ENCODE data around the gene SIAH1. TPM values are rescaled to one million over a fixed set of nuclear protein-coding genes. Genes with fewer than 3 reads are reported as not detected.

Gene SIAH1
- total RNA-seq, 1 experiment from 2014 or later = 29.9 TPM

DNA sequence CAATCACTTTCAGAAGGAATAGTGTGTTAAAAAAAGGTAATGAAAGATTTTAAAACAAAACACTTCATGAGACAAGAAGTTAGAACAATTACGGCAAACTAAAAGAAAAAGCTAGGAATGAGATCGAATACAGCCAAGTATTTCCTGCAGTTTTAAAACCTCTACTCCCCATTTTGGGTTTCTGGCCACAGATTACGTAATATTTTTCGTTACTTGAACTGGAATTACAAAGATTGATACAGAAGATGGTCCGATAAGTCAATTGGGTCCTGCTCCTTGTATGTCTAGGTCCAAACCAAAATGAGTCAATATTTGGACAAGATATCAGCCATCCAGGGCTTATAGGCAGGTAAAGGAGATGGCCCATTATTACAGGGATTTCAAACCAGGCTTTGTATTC lies 52.2 kb downstream of the SIAH1 start:
- ATAC-seq (no peak), DNase-seq (ENCODE audit: low spot score) (no peak)
- peaks cover 38% of the 10 kb centered on the region for H3K4me1 Mint-ChIP-seq
- peaks cover 31% of the 10 kb centered on the region for H3K36me3 Mint-ChIP-seq
- TF ChIP-seq AFF4 (CRISPR knock-in tag; IDR thresholded peaks at IDR 0.05; ENCODE audit: borderline replicate concordance) = no peak
- no peak for TF ChIP-seq CTCF (IDR thresholded peaks at IDR 0.05)
- no peak for TF ChIP-seq TEAD1 (CRISPR knock-in tag; IDR thresholded peaks at IDR 0.05)
- no peak for TF ChIP-seq ZSCAN18 (CRISPR knock-in tag; IDR thresholded peaks at IDR 0.05)
- no peak for TF ChIP-seq KAT7 (CRISPR knock-in tag; IDR thresholded peaks at IDR 0.05; ENCODE audit: borderline replicate concordance)
- no peak for TF ChIP-seq JUN (CRISPR knock-in tag; IDR thresholded peaks at IDR 0.05)
- TF ChIP-seq NFYB (CRISPR knock-in tag; conservative IDR thresholded peaks at IDR 0.05; ENCODE audit: low read depth) = no peak
- TF ChIP-seq, protein P1, sequence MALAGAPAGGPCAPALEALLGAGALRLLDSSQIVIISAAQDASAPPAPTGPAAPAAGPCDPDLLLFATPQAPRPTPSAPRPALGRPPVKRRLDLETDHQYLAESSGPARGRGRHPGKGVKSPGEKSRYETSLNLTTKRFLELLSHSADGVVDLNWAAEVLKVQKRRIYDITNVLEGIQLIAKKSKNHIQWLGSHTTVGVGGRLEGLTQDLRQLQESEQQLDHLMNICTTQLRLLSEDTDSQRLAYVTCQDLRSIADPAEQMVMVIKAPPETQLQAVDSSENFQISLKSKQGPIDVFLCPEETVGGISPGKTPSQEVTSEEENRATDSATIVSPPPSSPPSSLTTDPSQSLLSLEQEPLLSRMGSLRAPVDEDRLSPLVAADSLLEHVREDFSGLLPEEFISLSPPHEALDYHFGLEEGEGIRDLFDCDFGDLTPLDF (CRISPR knock-in tag; IDR thresholded peaks at IDR 0.05) = no peak
- no peak for TF ChIP-seq SMAD4 (CRISPR knock-in tag; IDR thresholded peaks at IDR 0.05)
- TF ChIP-seq ELF4 (CRISPR knock-in tag; IDR thresholded peaks at IDR 0.05; ENCODE audit: low read depth) = no peak
- TF ChIP-seq RORB (CRISPR knock-in tag; IDR thresholded peaks at IDR 0.05) = no peak
- TF ChIP-seq NR3C1 (CRISPR knock-in tag; conservative IDR thresholded peaks at IDR 0.05; ENCODE audit: low read depth) = no peak
- TF ChIP-seq, protein P2, sequence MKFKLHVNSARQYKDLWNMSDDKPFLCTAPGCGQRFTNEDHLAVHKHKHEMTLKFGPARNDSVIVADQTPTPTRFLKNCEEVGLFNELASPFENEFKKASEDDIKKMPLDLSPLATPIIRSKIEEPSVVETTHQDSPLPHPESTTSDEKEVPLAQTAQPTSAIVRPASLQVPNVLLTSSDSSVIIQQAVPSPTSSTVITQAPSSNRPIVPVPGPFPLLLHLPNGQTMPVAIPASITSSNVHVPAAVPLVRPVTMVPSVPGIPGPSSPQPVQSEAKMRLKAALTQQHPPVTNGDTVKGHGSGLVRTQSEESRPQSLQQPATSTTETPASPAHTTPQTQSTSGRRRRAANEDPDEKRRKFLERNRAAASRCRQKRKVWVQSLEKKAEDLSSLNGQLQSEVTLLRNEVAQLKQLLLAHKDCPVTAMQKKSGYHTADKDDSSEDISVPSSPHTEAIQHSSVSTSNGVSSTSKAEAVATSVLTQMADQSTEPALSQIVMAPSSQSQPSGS (CRISPR knock-in tag; IDR thresholded peaks at IDR 0.05; ENCODE audit: borderline replicate concordance, low read depth) = no peak
- TF ChIP-seq ZNF232 (CRISPR knock-in tag; IDR thresholded peaks at IDR 0.05) = no peak
- no peak for TF ChIP-seq MXD4 (CRISPR knock-in tag; IDR thresholded peaks at IDR 0.05; ENCODE audit: borderline replicate concordance)
- no peaks in the 10 kb centered on the region for H3K9me3 Mint-ChIP-seq
- no peak overlapping the region for H3K27ac Mint-ChIP-seq
- H3K27me3 Mint-ChIP-seq (ENCODE audit: low read depth) = no peaks in the 10 kb centered on the region
- ChIA-PET CTCF (interaction anchor here (1.0 to 1.4 kb wide), 2 partner anchors 7 to 290 kb away, joined by 4 read pairs; no protein-coding TSS in a partner anchor), POLR2A (no interaction called here)
- no peak overlapping the region for H3K4me3 Mint-ChIP-seq

DNA sequence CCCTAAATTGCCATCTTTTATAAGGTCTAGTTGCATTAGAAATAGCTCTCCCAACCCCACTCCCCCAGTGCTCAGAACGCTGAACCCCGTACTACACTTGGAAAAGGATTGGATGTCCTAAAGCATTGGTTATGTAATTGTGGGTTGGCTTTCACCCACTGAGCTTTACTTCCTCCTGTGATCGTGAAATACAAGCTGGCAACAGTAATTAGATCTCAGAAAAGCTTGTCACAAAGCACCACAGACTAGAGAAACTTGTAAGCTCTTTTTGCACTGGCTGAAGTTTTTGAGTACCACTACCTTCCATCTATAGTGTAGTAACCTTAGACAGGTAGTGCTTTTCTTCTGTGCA lies 54.4 kb downstream of the SIAH1 start:
- ChIA-PET POLR2A (no interaction called here), CTCF (interaction anchor here (1.2 kb wide), 1 partner anchor 299 kb away, joined by 4 read pairs; no protein-coding TSS in a partner anchor)
- H3K4me3 Mint-ChIP-seq = no peak overlapping the region
- TF ChIP-seq GRHL2 (CRISPR knock-in tag; IDR thresholded peaks at IDR 0.05; ENCODE audit: insufficient replicate concordance, severe bottlenecking) (no peak), EMX1 (CRISPR knock-in tag; IDR thresholded peaks at IDR 0.05) (no peak), CREM (CRISPR knock-in tag; IDR thresholded peaks at IDR 0.05) (no peak), ATF3 (CRISPR knock-in tag; conservative IDR thresholded peaks at IDR 0.05) (no peak), ZNF416 (CRISPR knock-in tag; IDR thresholded peaks at IDR 0.05) (no peak), ZNF425 (CRISPR knock-in tag; conservative IDR thresholded peaks at IDR 0.05) (no peak)
- DNase-seq (ENCODE audit: low spot score) (no peak), ATAC-seq (no peak)
- H3K4me1 Mint-ChIP-seq = peaks cover 28% of the 10 kb centered on the region
- no peaks in the 10 kb centered on the region for H3K27me3 Mint-ChIP-seq (ENCODE audit: low read depth)
- peaks cover 14% of the 10 kb centered on the region for H3K36me3 Mint-ChIP-seq
- H3K27ac Mint-ChIP-seq = no peak overlapping the region
- no peaks in the 10 kb centered on the region for H3K9me3 Mint-ChIP-seq

Measured in WTC11 (cell line).